Measurements from ENCODE around the gene GYPA. TPM values are rescaled to one million over a fixed set of nuclear protein-coding genes. Genes with fewer than 3 reads are reported as not detected.
"Not testable (repeated sequence)": the region's sequence is repeated elsewhere in the genome, so short reads cannot be mapped to it uniquely, and the experiment has no call there.

Gene GYPA
- total RNA-seq, 1 experiment from 2014 or later = not detected

DNA sequence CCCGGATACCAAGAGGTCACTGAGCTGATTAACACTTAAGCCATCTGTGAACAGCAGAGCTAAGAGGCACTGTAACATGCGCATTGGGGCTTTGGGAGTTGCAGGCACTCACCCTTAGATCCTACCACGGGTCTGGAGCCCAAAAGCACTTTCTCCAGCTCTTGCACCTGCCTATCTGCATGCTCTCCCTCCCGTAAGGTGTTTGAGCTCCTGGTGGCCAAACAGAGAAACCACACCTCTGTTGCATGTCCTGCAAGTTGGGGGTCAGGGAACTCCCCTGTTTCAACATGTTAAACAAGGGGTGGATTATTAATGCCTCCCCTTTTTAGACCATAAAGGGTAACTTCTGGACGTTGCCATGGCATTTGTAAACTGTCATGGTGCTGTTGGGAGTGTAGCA lies 49.8 kb downstream of the GYPA start:
- DNase-seq = no peak

DNA sequence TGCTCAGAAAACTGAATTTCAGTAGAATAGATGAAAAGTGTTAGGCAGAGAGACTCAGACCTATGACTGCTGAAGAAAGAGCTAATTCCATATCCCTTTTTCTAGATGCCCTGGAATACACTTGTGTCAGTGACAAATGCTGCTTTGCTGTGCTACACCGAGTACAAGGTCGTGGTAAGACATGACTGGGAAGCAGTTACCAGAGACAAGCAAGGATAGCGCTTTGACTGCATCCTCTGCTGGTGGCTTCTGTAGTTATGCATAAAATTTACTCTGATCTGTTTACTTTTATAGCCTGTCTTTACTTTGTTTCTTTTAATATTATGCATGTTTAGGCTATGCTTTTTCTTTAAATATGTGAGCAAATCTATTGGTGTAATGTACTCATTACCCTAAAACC lies 58.5 kb downstream of the GYPA start:
- H3K27ac Mint-ChIP-seq (ENCODE audit: unreplicated experiment); H3K4me3 Mint-ChIP-seq (ENCODE audit: unreplicated experiment); BruUV-seq (replicated peaks): not testable (repeated sequence)

More for the DNA sequence above, 49.8 kb downstream of the GYPA start:
- TF ChIP-seq, protein P1, sequence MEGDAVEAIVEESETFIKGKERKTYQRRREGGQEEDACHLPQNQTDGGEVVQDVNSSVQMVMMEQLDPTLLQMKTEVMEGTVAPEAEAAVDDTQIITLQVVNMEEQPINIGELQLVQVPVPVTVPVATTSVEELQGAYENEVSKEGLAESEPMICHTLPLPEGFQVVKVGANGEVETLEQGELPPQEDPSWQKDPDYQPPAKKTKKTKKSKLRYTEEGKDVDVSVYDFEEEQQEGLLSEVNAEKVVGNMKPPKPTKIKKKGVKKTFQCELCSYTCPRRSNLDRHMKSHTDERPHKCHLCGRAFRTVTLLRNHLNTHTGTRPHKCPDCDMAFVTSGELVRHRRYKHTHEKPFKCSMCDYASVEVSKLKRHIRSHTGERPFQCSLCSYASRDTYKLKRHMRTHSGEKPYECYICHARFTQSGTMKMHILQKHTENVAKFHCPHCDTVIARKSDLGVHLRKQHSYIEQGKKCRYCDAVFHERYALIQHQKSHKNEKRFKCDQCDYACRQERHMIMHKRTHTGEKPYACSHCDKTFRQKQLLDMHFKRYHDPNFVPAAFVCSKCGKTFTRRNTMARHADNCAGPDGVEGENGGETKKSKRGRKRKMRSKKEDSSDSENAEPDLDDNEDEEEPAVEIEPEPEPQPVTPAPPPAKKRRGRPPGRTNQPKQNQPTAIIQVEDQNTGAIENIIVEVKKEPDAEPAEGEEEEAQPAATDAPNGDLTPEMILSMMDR (IDR thresholded peaks at IDR 0.05; ENCODE audit: insufficient read depth in 1 of 2, low read depth in 1 of 2, low read length in 1 of 2, severe bottlenecking in 1 of 2, unreplicated experiment in 1 of 2) = no peak
- peaks cover 7% of the 10 kb centered on the region for H3K27me3 Mint-ChIP-seq (ENCODE audit: insufficient read depth, unreplicated experiment)
- Histone ChIP-seq H3K4me1 (no peaks in the 10 kb centered on the region), H3K4me3 (ENCODE audit: low read depth, low read length) (no peak overlapping the region), H3K27me3 (replicated peaks; ENCODE audit: control insufficient read depth, insufficient read depth, low read length) (no peaks in the 10 kb centered on the region), H3K9me3 (no peaks in the 10 kb centered on the region), H3K36me3 (ENCODE audit: control insufficient read depth, insufficient read depth, low read length) (no peaks in the 10 kb centered on the region)
- intact Hi-C loops (cut with micrococcal nuclease; ENCODE audit: unreplicated experiment) = no loop called here
- H3K4me3 Mint-ChIP-seq (ENCODE audit: unreplicated experiment) = no peak overlapping the region
- no peaks in the 10 kb centered on the region for H3K4me1 Mint-ChIP-seq (ENCODE audit: low read depth, unreplicated experiment)
- no peaks in the 10 kb centered on the region for H3K9me3 Mint-ChIP-seq (ENCODE audit: unreplicated experiment)
- ChIA-PET CTCF (no interaction called here), POLR2A (no interaction called here)
- no peak overlapping the region for H3K27ac Mint-ChIP-seq (ENCODE audit: unreplicated experiment)
- no peaks in the 10 kb centered on the region for H3K36me3 Mint-ChIP-seq (ENCODE audit: insufficient read depth, unreplicated experiment)
- BruUV-seq (replicated peaks) = no TSS peak

GRCh38 chr4:144080135-144080534 lies 60.4 kb downstream of the GYPA start:
- H3K4me3 ChIP-seq (ENCODE audit: low read depth, low read length); H3K36me3 ChIP-seq (ENCODE audit: control insufficient read depth, insufficient read depth, low read length); H3K27me3 ChIP-seq (replicated peaks; ENCODE audit: control insufficient read depth, insufficient read depth, low read length); H3K9me3 Mint-ChIP-seq (ENCODE audit: unreplicated experiment); H3K36me3 Mint-ChIP-seq (ENCODE audit: insufficient read depth, unreplicated experiment); H3K4me1 Mint-ChIP-seq (ENCODE audit: low read depth, unreplicated experiment); CTCF ChIA-PET; POLR2A ChIA-PET; H3K4me1 ChIP-seq; H3K27ac Mint-ChIP-seq (ENCODE audit: unreplicated experiment); intact Hi-C loops (cut with micrococcal nuclease; ENCODE audit: unreplicated experiment); BruUV-seq (replicated peaks); H3K27me3 Mint-ChIP-seq (ENCODE audit: insufficient read depth, unreplicated experiment); DNase-seq; H3K9me3 ChIP-seq; H3K4me3 Mint-ChIP-seq (ENCODE audit: unreplicated experiment): not testable (repeated sequence)

More for the DNA sequence above, 58.5 kb downstream of the GYPA start:
- H3K9me3 Mint-ChIP-seq (ENCODE audit: unreplicated experiment); H3K4me3 ChIP-seq (ENCODE audit: low read depth, low read length); H3K27me3 Mint-ChIP-seq (ENCODE audit: insufficient read depth, unreplicated experiment); DNase-seq; H3K27me3 ChIP-seq (replicated peaks; ENCODE audit: control insufficient read depth, insufficient read depth, low read length); H3K9me3 ChIP-seq; POLR2A ChIA-PET; H3K4me1 ChIP-seq; H3K36me3 ChIP-seq (ENCODE audit: control insufficient read depth, insufficient read depth, low read length); H3K4me1 Mint-ChIP-seq (ENCODE audit: low read depth, unreplicated experiment); H3K36me3 Mint-ChIP-seq (ENCODE audit: insufficient read depth, unreplicated experiment); CTCF ChIA-PET; intact Hi-C loops (cut with micrococcal nuclease; ENCODE audit: unreplicated experiment): not testable (repeated sequence)

- H3K4me3 ChIP-seq (ENCODE audit: low read depth, low read length); H3K36me3 ChIP-seq (ENCODE audit: control insufficient read depth, insufficient read depth, low read length); H3K4me1 Mint-ChIP-seq (ENCODE audit: low read depth, unreplicated experiment); BruUV-seq (replicated peaks); DNase-seq; H3K4me1 ChIP-seq; CTCF ChIA-PET; H3K4me3 Mint-ChIP-seq (ENCODE audit: unreplicated experiment); intact Hi-C loops (cut with micrococcal nuclease; ENCODE audit: unreplicated experiment); H3K9me3 ChIP-seq; H3K27me3 ChIP-seq (replicated peaks; ENCODE audit: control insufficient read depth, insufficient read depth, low read length); POLR2A ChIA-PET; H3K36me3 Mint-ChIP-seq (ENCODE audit: insufficient read depth, unreplicated experiment); H3K27me3 Mint-ChIP-seq (ENCODE audit: insufficient read depth, unreplicated experiment); H3K9me3 Mint-ChIP-seq (ENCODE audit: unreplicated experiment); H3K27ac Mint-ChIP-seq (ENCODE audit: unreplicated experiment): not testable (repeated sequence)
Measured at GRCh38 chr4:144078746-144079145, 61.8 kb downstream of the GYPA start.

GRCh38 chr4:144061556-144061955 lies 79.0 kb downstream of the GYPA start:
- intact Hi-C loops (cut with micrococcal nuclease; ENCODE audit: unreplicated experiment); H3K27me3 ChIP-seq (replicated peaks; ENCODE audit: control insufficient read depth, insufficient read depth, low read length); DNase-seq; H3K4me1 ChIP-seq; H3K36me3 Mint-ChIP-seq (ENCODE audit: insufficient read depth, unreplicated experiment); H3K9me3 Mint-ChIP-seq (ENCODE audit: unreplicated experiment); H3K27ac Mint-ChIP-seq (ENCODE audit: unreplicated experiment); H3K4me3 Mint-ChIP-seq (ENCODE audit: unreplicated experiment); H3K9me3 ChIP-seq; H3K4me1 Mint-ChIP-seq (ENCODE audit: low read depth, unreplicated experiment); BruUV-seq (replicated peaks); CTCF ChIA-PET; H3K36me3 ChIP-seq (ENCODE audit: control insufficient read depth, insufficient read depth, low read length); POLR2A ChIA-PET; H3K4me3 ChIP-seq (ENCODE audit: low read depth, low read length); H3K27me3 Mint-ChIP-seq (ENCODE audit: insufficient read depth, unreplicated experiment): not testable (repeated sequence)

DNA sequence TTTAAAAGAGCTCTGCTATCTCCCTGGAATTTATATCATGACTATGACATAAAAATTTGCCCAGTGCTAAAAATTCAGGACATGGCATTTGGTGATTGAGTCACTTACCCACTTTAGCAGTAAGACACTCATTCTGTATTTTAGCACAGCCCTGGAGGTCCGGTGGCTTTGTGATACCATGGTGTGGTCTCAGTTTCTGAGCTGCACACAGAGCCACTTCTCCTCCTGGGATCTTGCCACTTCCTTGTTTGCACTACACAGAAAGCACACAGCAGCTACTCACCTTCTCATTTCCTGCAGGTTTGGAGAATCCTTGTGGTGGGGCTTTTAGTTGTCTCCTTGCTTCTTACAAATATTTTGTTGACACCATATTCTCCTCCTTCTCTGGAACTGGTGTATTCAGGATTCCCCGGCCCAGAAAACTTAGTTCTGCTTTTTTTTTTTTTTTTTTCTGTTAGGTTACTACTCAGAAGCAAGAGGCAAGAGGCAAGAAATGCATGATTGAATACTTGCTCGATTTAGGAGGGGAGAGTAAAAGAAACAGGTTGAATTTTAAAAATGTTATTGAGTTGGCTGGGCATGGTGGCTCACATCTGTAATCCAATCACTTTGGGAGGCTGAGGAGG lies 80.2 kb downstream of the GYPA start:
- DNase-seq; H3K4me1 Mint-ChIP-seq (ENCODE audit: low read depth, unreplicated experiment); BruUV-seq (replicated peaks); H3K4me3 ChIP-seq (ENCODE audit: low read depth, low read length); CTCF ChIA-PET; POLR2A ChIA-PET; H3K27ac Mint-ChIP-seq (ENCODE audit: unreplicated experiment); H3K36me3 Mint-ChIP-seq (ENCODE audit: insufficient read depth, unreplicated experiment); H3K36me3 ChIP-seq (ENCODE audit: control insufficient read depth, insufficient read depth, low read length); intact Hi-C loops (cut with micrococcal nuclease; ENCODE audit: unreplicated experiment); H3K9me3 Mint-ChIP-seq (ENCODE audit: unreplicated experiment); H3K4me1 ChIP-seq; H3K9me3 ChIP-seq; H3K27me3 ChIP-seq (replicated peaks; ENCODE audit: control insufficient read depth, insufficient read depth, low read length); H3K4me3 Mint-ChIP-seq (ENCODE audit: unreplicated experiment); H3K27me3 Mint-ChIP-seq (ENCODE audit: insufficient read depth, unreplicated experiment): not testable (repeated sequence)
